ENCODE measurements around the gene NEDD1.

NEDD1 gene

DNA sequence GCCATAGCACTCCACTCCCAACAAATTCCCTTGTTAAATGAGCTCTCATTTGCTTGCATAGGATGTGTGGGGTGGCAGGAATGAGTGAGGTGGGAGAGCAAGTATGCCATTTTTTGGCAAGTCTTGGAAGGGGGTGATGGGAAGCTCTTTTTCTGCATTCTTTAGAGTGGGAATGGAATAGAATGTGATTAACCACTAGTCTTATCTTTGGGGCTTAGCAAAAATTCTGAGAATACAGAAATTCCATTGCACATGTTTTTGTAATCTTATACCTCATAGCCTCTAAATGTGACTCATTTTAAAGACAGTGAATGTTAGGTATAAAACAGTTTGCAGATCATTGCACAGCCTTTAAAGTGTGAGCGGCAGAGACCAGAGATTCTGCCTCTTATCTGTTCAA, 28.4 kb upstream of the NEDD1 start:
- H3K4me1 ChIP-seq (ENCODE audit: control insufficient read depth in 1 of 2, insufficient read depth in 2 of 2, low read length in 2 of 2) = no peaks in the 10 kb centered on the region
- no peaks in the 10 kb centered on the region for H3K36me3 ChIP-seq (ENCODE audit: control insufficient read depth in 1 of 2, insufficient read depth in 2 of 2, low read length in 2 of 2)
- H3K4me3 ChIP-seq (ENCODE audit: low read depth in 1 of 2, low read length in 2 of 2) = no peak overlapping the region
- no peak overlapping the region for H3K27ac ChIP-seq (ENCODE audit: low read depth, low read length)
- H3K9me3 ChIP-seq (ENCODE audit: control insufficient read depth in 1 of 2, low read length in 2 of 2) = no peaks in the 10 kb centered on the region
- H3K9ac ChIP-seq (ENCODE audit: low read depth in 1 of 2, low read length in 2 of 2) = no peak overlapping the region
- H3K27me3 ChIP-seq (ENCODE audit: control insufficient read depth in 1 of 2, insufficient read depth in 2 of 2, low read length in 2 of 2) = no peaks in the 10 kb centered on the region

DNA sequence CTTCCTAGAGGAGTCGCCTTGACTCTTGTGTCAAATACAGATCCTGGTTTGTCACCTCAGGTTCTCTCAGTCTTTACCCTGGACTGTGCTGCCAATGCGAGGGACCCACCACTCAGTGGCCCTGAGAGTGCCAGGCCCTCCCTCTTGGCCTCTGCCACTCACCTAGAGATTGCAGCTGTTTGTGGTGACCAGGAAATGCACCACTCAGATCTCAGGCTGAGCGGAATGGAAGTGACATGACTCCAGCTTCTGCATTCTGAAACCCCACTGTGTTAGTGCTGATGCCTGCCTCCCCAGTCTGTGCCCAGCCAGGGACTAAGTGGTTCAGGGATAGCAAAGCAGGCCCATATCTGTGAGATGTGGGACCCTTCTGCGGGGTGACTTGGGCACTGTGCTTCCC, 27.8 kb upstream of the NEDD1 start:
- Histone ChIP-seq H3K27ac (ENCODE audit: low read depth, low read length) (no peak overlapping the region), H3K36me3 (ENCODE audit: control insufficient read depth in 1 of 2, insufficient read depth in 2 of 2, low read length in 2 of 2) (no peaks in the 10 kb centered on the region), H3K9ac (ENCODE audit: low read depth in 1 of 2, low read length in 2 of 2) (no peak overlapping the region), H3K27me3 (ENCODE audit: control insufficient read depth in 1 of 2, insufficient read depth in 2 of 2, low read length in 2 of 2) (no peaks in the 10 kb centered on the region), H3K4me1 (ENCODE audit: control insufficient read depth in 1 of 2, insufficient read depth in 2 of 2, low read length in 2 of 2) (no peaks in the 10 kb centered on the region), H3K9me3 (ENCODE audit: control insufficient read depth in 1 of 2, low read length in 2 of 2) (no peaks in the 10 kb centered on the region), H3K4me3 (ENCODE audit: low read depth in 1 of 2, low read length in 2 of 2) (no peak overlapping the region)

DNA sequence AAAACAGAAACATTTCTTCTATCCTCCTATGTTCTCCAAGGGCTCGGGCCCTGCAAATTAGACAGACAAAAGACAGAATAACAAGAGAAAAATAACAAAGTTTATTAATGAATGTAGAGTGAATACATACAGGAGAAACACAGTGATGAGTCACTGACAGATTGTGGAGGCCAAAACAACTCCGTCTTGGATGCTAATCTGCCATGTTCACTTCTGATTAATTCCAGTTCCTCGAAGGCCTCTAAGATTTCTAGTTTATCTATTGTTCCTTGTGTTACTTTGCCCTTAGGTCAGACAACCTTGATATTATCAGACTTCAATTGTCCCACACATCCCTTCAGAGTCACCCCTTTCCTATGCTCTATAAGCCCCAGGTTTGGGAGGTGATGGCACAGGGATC, 26.8 kb upstream of the NEDD1 start:
- no peaks in the 10 kb centered on the region for H3K27me3 ChIP-seq (ENCODE audit: control insufficient read depth in 1 of 2, insufficient read depth in 2 of 2, low read length in 2 of 2)
- no peak overlapping the region for H3K4me3 ChIP-seq (ENCODE audit: low read depth in 1 of 2, low read length in 2 of 2)
- H3K4me1 ChIP-seq (ENCODE audit: control insufficient read depth in 1 of 2, insufficient read depth in 2 of 2, low read length in 2 of 2) = no peaks in the 10 kb centered on the region
- no peak overlapping the region for H3K27ac ChIP-seq (ENCODE audit: low read depth, low read length)
- H3K36me3 ChIP-seq (ENCODE audit: control insufficient read depth in 1 of 2, insufficient read depth in 2 of 2, low read length in 2 of 2) = no peaks in the 10 kb centered on the region
- no peaks in the 10 kb centered on the region for H3K9me3 ChIP-seq (ENCODE audit: control insufficient read depth in 1 of 2, low read length in 2 of 2)
- no peak overlapping the region for H3K9ac ChIP-seq (ENCODE audit: low read depth in 1 of 2, low read length in 2 of 2)

DNA sequence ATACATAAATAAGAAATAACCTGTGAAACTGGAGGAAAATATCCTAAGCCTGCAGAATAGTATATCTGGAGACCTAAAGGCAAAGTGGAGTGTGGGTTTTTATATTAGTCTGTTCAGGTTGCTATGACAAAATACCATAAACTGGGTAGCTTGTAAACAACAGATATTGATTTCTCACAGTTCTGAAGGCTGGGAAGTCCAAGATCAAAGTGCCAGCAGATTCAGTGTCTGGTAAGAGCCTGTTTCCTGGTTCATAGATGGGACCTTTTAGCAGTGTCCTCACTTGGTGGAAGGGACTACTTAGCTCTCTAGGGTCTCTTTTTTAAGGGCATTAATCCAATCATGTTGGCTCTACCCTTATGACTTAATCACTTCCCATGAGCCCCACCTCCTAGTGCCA, 25.4 kb upstream of the NEDD1 start:
- Histone ChIP-seq H3K27me3 (ENCODE audit: control insufficient read depth in 1 of 2, insufficient read depth in 2 of 2, low read length in 2 of 2) (no peaks in the 10 kb centered on the region), H3K4me3 (ENCODE audit: low read depth in 1 of 2, low read length in 2 of 2) (no peak overlapping the region), H3K36me3 (ENCODE audit: control insufficient read depth in 1 of 2, insufficient read depth in 2 of 2, low read length in 2 of 2) (no peaks in the 10 kb centered on the region), H3K9me3 (ENCODE audit: control insufficient read depth in 1 of 2, low read length in 2 of 2) (no peaks in the 10 kb centered on the region), H3K27ac (ENCODE audit: low read depth, low read length) (no peak overlapping the region), H3K4me1 (ENCODE audit: control insufficient read depth in 1 of 2, insufficient read depth in 2 of 2, low read length in 2 of 2) (no peaks in the 10 kb centered on the region), H3K9ac (ENCODE audit: low read depth in 1 of 2, low read length in 2 of 2) (no peak overlapping the region)

DNA sequence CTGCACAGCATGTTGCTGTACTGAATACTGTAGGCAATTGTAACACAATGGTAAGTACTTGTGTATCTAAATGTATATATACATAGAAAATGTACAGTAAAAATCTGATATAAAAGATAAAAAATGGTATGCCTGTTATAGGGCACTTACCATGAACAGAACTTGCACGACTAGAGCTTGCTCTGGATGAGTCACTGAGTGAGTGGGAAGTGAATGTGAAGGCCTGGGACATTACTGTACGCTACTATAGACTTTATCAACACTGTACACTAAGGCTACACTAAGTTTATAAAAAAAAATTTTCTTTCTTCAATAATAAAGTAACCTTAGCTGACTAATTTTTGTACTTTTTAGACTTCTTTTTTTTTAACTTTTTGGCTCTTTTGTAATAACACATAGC, 24.2 kb upstream of the NEDD1 start:
- no peaks in the 10 kb centered on the region for H3K9me3 ChIP-seq (ENCODE audit: control insufficient read depth in 1 of 2, low read length in 2 of 2)
- no peak overlapping the region for H3K27ac ChIP-seq (ENCODE audit: low read depth, low read length)
- no peak overlapping the region for H3K9ac ChIP-seq (ENCODE audit: low read depth in 1 of 2, low read length in 2 of 2)
- no peaks in the 10 kb centered on the region for H3K27me3 ChIP-seq (ENCODE audit: control insufficient read depth in 1 of 2, insufficient read depth in 2 of 2, low read length in 2 of 2)
- H3K4me3 ChIP-seq (ENCODE audit: low read depth in 1 of 2, low read length in 2 of 2) = no peak overlapping the region
- no peaks in the 10 kb centered on the region for H3K36me3 ChIP-seq (ENCODE audit: control insufficient read depth in 1 of 2, insufficient read depth in 2 of 2, low read length in 2 of 2)
- no peaks in the 10 kb centered on the region for H3K4me1 ChIP-seq (ENCODE audit: control insufficient read depth in 1 of 2, insufficient read depth in 2 of 2, low read length in 2 of 2)

DNA sequence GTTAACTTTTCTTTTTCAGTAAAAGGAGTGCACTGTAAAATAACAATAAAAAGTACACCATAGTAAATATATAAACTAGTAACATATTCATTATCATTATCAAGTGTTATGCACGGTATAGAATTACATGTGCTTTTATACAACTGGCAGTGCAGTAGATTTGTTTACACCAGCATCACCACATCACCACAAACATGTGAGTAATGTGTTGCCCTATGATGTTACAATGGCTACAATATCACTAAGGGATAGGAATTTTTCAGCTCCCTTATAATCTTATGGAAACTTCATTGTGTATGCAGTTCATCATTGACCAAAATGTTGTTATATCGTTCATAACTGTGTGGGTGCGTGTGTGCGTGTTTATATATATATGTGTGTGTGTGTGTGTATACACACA, 23.5 kb upstream of the NEDD1 start:
- no peaks in the 10 kb centered on the region for H3K36me3 ChIP-seq (ENCODE audit: control insufficient read depth in 1 of 2, insufficient read depth in 2 of 2, low read length in 2 of 2)
- H3K9ac ChIP-seq (ENCODE audit: low read depth in 1 of 2, low read length in 2 of 2) = no peak overlapping the region
- H3K4me1 ChIP-seq (ENCODE audit: control insufficient read depth in 1 of 2, insufficient read depth in 2 of 2, low read length in 2 of 2) = no peaks in the 10 kb centered on the region
- H3K4me3 ChIP-seq (ENCODE audit: low read depth in 1 of 2, low read length in 2 of 2) = no peak overlapping the region
- no peaks in the 10 kb centered on the region for H3K9me3 ChIP-seq (ENCODE audit: control insufficient read depth in 1 of 2, low read length in 2 of 2)
- no peak overlapping the region for H3K27ac ChIP-seq (ENCODE audit: low read depth, low read length)
- H3K27me3 ChIP-seq (ENCODE audit: control insufficient read depth in 1 of 2, insufficient read depth in 2 of 2, low read length in 2 of 2) = no peaks in the 10 kb centered on the region

DNA sequence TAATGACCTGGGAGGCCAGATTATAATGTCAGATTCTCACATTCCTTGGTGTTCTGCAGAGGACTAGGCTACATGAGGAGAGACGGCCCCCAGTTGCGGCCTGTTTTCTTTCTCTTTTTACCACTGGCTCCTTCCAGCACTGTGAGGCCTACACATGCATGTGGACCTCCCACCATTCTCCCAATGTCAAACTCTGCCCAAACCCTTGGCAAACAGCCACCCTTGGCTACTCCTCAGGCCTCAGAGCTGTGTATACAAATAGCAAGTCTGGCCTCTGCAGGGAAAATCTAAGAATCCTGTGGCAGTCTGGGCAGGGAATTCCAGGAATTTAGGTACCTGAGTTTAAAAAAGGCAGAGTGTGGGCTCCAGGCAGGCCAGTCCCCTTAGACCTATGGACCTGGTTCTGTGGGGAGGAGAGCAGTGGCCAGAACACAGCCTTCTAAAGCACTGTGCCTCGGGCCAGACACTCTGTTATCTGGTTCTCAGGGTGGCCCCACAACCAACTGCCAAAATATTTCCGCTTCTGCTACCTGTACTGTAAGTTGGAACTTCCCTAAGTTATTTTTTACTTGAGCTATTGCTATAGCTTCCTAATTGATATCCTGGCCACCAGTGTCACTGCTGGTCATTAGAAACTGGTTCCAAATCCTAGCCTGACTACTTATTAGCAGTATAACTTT, 19.9 kb upstream of the NEDD1 start:
- Histone ChIP-seq H3K9me3 (ENCODE audit: control insufficient read depth in 1 of 2, low read length in 2 of 2) (no peaks in the 10 kb centered on the region), H3K9ac (ENCODE audit: low read depth in 1 of 2, low read length in 2 of 2) (no peak overlapping the region), H3K27ac (ENCODE audit: low read depth, low read length) (no peak overlapping the region)

DNA sequence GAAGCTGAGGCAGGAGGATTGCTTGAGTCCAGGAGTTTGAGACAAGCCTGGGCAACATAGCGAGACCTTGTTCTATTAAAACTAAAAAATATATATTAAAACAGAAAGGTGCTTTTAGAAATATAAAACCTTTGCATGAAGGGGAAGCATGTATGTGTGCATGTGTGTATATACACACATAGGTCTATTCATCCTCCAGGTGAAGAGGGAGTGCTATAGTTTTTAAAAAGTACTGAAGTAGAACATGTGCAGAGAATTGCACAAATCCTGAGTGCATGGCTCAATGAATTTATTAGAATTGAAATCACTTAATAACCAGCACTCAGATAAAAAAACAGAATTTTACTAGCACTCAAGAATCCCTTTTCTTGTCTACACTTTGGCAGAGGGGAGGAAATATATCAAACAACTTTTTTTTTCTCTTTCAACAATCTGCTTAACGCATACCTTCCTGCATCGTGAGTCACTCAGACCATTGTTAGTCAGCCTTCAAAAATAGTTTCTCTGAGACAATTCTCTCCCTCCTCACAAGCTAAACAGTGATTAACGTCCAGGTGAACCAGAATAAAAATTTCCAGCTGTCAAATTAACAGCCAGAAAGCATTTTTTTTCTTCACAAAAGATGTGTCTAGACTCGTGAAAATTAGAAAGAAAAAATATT, 17.7 kb upstream of the NEDD1 start:
- Histone ChIP-seq H3K4me1 (ENCODE audit: control insufficient read depth in 1 of 2, insufficient read depth in 2 of 2, low read length in 2 of 2) (no peaks in the 10 kb centered on the region), H3K9me3 (ENCODE audit: control insufficient read depth in 1 of 2, low read length in 2 of 2) (no peaks in the 10 kb centered on the region), H3K36me3 (ENCODE audit: control insufficient read depth in 1 of 2, insufficient read depth in 2 of 2, low read length in 2 of 2) (no peaks in the 10 kb centered on the region), H3K27ac (ENCODE audit: low read depth, low read length) (no peak overlapping the region), H3K27me3 (ENCODE audit: control insufficient read depth in 1 of 2, insufficient read depth in 2 of 2, low read length in 2 of 2) (no peaks in the 10 kb centered on the region), H3K4me3 (ENCODE audit: low read depth in 1 of 2, low read length in 2 of 2) (no peak overlapping the region), H3K9ac (ENCODE audit: low read depth in 1 of 2, low read length in 2 of 2) (no peak overlapping the region)

More for the DNA sequence above, 19.9 kb upstream of the NEDD1 start:
- Histone ChIP-seq H3K27me3 (ENCODE audit: control insufficient read depth in 1 of 2, insufficient read depth in 2 of 2, low read length in 2 of 2) (no peaks in the 10 kb centered on the region), H3K4me1 (ENCODE audit: control insufficient read depth in 1 of 2, insufficient read depth in 2 of 2, low read length in 2 of 2) (no peaks in the 10 kb centered on the region), H3K4me3 (ENCODE audit: low read depth in 1 of 2, low read length in 2 of 2) (no peak overlapping the region), H3K36me3 (ENCODE audit: control insufficient read depth in 1 of 2, insufficient read depth in 2 of 2, low read length in 2 of 2) (no peaks in the 10 kb centered on the region)

DNA sequence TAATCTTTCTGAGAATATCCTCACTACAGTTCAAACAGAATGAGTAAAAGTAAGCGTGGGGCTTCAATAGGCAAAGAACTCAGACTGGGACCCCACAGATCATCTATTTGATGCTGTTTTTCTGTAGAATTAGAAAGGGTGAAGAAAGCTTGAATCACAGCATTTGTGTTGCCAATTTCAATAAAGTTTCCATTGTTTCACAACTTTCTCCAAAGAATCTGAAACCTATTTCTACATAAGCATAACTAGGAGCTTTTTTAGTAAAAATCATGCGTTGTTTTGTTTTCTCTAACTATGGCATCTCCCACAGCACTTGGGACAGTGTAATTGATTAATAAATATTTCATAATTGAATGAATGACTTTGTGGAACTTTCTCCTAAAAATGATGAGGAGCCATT, 16.7 kb upstream of the NEDD1 start:
- Histone ChIP-seq H3K27me3 (ENCODE audit: control insufficient read depth in 1 of 2, insufficient read depth in 2 of 2, low read length in 2 of 2) (no peaks in the 10 kb centered on the region), H3K4me3 (ENCODE audit: low read depth in 1 of 2, low read length in 2 of 2) (no peak overlapping the region), H3K36me3 (ENCODE audit: control insufficient read depth in 1 of 2, insufficient read depth in 2 of 2, low read length in 2 of 2) (no peaks in the 10 kb centered on the region)

DNA sequence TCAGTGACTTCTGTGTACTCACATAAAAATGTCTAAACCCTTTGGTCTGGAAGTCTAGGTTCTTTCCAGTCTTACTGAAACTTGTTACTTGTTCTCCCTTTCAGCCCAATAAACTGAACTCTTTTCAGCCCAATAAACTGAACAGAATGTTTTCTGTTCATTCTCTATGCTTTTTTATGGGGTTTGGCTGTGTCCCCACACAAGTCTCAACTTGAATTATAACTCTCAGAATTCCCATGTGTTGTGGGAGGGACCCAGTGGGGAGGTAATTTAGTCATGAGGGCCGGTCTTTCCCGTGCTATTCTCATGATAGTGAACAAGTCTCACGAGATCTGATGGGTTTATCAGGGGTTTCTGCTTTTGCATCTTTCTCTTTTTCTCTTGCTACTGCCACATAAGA, 15.0 kb upstream of the NEDD1 start:
- H3K27me3 ChIP-seq (ENCODE audit: control insufficient read depth in 1 of 2, insufficient read depth in 2 of 2, low read length in 2 of 2) = no peaks in the 10 kb centered on the region
- H3K36me3 ChIP-seq (ENCODE audit: control insufficient read depth in 1 of 2, insufficient read depth in 2 of 2, low read length in 2 of 2) = no peaks in the 10 kb centered on the region
- H3K9ac ChIP-seq (ENCODE audit: low read depth in 1 of 2, low read length in 2 of 2) = no peak overlapping the region
- no peaks in the 10 kb centered on the region for H3K9me3 ChIP-seq (ENCODE audit: control insufficient read depth in 1 of 2, low read length in 2 of 2)
- H3K4me1 ChIP-seq (ENCODE audit: control insufficient read depth in 1 of 2, insufficient read depth in 2 of 2, low read length in 2 of 2) = no peaks in the 10 kb centered on the region
- H3K4me3 ChIP-seq (ENCODE audit: low read depth in 1 of 2, low read length in 2 of 2) = no peak overlapping the region
- H3K27ac ChIP-seq (ENCODE audit: low read depth, low read length) = no peak overlapping the region

More for the DNA sequence above, 16.7 kb upstream of the NEDD1 start:
- Histone ChIP-seq H3K4me1 (ENCODE audit: control insufficient read depth in 1 of 2, insufficient read depth in 2 of 2, low read length in 2 of 2) (no peaks in the 10 kb centered on the region), H3K9me3 (ENCODE audit: control insufficient read depth in 1 of 2, low read length in 2 of 2) (no peaks in the 10 kb centered on the region), H3K27ac (ENCODE audit: low read depth, low read length) (no peak overlapping the region), H3K9ac (ENCODE audit: low read depth in 1 of 2, low read length in 2 of 2) (no peak overlapping the region)
